Measurements from ENCODE around the gene HLA-F.
A peak's percentile ranks its signal among the peaks of the same experiment; 100 is the strongest.

The HLA-F gene

DNA sequence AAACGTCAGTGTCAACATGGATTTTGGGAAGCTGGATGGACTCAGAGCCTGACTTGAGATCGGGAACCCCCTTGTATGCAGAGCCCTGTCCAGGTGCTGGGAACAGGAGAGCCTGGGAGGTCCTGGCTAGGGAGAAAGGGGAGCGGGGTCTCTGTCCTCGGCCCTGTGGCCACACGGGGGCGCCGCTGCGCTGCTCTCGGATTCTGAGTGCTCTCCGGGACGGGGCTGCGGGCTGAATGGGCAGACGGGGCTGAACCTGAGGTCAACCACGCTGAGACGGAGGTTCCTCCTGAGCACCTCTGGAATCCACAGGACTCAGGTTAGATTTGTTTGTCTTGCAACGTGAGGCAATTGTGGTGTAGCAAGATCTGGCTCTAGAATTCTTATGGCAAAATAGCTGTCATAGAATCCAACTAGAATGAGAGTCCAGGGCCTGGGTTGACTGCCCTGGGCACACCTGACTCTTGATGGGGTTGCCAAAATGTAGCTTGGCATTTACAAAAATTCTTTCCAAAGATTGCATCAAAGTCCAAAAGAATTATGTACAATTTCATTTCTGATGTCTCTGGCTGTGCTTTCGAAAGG lies 20.6 kb upstream of the HLA-F start (continued):
- TF ChIP-seq, protein P1, sequence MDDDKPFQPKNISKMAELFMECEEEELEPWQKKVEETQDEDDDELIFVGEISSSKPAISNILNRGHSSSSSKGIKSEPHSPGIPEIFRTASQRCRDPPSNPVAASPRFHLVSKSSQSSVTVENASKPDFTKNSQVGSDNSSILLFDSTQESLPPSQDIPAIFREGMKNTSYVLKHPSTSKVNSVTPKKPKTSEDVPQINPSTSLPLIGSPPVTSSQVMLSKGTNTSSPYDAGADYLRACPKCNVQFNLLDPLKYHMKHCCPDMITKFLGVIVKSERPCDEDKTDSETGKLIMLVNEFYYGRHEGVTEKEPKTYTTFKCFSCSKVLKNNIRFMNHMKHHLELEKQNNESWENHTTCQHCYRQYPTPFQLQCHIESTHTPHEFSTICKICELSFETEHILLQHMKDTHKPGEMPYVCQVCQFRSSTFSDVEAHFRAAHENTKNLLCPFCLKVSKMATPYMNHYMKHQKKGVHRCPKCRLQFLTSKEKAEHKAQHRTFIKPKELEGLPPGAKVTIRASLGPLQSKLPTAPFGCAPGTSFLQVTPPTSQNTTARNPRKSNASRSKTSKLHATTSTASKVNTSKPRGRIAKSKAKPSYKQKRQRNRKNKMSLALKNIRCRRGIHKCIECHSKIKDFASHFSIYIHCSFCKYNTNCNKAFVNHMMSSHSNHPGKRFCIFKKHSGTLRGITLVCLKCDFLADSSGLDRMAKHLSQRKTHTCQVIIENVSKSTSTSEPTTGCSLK (tag by site-specific recombination; IDR thresholded peaks at IDR 0.05) = no peak
- no peak for TF ChIP-seq TRIM28 (IDR thresholded peaks at IDR 0.05; ENCODE audit: borderline replicate concordance, low read length)
- TF ChIP-seq ZNF16 (tag by site-specific recombination; IDR thresholded peaks at IDR 0.05; ENCODE audit: low read depth) = no peak
- no peak for TF ChIP-seq KLF7 (tag by site-specific recombination; IDR thresholded peaks at IDR 0.05; ENCODE audit: borderline replicate concordance)
- TF ChIP-seq, protein P2, sequence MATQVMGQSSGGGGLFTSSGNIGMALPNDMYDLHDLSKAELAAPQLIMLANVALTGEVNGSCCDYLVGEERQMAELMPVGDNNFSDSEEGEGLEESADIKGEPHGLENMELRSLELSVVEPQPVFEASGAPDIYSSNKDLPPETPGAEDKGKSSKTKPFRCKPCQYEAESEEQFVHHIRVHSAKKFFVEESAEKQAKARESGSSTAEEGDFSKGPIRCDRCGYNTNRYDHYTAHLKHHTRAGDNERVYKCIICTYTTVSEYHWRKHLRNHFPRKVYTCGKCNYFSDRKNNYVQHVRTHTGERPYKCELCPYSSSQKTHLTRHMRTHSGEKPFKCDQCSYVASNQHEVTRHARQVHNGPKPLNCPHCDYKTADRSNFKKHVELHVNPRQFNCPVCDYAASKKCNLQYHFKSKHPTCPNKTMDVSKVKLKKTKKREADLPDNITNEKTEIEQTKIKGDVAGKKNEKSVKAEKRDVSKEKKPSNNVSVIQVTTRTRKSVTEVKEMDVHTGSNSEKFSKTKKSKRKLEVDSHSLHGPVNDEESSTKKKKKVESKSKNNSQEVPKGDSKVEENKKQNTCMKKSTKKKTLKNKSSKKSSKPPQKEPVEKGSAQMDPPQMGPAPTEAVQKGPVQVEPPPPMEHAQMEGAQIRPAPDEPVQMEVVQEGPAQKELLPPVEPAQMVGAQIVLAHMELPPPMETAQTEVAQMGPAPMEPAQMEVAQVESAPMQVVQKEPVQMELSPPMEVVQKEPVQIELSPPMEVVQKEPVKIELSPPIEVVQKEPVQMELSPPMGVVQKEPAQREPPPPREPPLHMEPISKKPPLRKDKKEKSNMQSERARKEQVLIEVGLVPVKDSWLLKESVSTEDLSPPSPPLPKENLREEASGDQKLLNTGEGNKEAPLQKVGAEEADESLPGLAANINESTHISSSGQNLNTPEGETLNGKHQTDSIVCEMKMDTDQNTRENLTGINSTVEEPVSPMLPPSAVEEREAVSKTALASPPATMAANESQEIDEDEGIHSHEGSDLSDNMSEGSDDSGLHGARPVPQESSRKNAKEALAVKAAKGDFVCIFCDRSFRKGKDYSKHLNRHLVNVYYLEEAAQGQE (tag by site-specific recombination; IDR thresholded peaks at IDR 0.05) = peak; percentile 62
- peak; percentile 56; the same call in 1 of the 2 replicates for TF ChIP-seq ZNF660 (tag by site-specific recombination; IDR thresholded peaks at IDR 0.05)
- TF ChIP-seq GLIS1 (tag by site-specific recombination; IDR thresholded peaks at IDR 0.05) = 0 out of 2 replicates have a peak, but pooled peaks have one; percentile 22
- TF ChIP-seq, protein P3, sequence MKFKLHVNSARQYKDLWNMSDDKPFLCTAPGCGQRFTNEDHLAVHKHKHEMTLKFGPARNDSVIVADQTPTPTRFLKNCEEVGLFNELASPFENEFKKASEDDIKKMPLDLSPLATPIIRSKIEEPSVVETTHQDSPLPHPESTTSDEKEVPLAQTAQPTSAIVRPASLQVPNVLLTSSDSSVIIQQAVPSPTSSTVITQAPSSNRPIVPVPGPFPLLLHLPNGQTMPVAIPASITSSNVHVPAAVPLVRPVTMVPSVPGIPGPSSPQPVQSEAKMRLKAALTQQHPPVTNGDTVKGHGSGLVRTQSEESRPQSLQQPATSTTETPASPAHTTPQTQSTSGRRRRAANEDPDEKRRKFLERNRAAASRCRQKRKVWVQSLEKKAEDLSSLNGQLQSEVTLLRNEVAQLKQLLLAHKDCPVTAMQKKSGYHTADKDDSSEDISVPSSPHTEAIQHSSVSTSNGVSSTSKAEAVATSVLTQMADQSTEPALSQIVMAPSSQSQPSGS (tag by site-specific recombination; IDR thresholded peaks at IDR 0.05; ENCODE audit: low read depth) = no peak
- TF ChIP-seq ZNF335 (tag by site-specific recombination; conservative IDR thresholded peaks at IDR 0.05) = 0 out of 2 replicates have a peak, but pooled peaks have one; percentile 10
- no peak for TF ChIP-seq ZNF600 (tag by site-specific recombination; IDR thresholded peaks at IDR 0.05)
- TF ChIP-seq, protein P4, sequence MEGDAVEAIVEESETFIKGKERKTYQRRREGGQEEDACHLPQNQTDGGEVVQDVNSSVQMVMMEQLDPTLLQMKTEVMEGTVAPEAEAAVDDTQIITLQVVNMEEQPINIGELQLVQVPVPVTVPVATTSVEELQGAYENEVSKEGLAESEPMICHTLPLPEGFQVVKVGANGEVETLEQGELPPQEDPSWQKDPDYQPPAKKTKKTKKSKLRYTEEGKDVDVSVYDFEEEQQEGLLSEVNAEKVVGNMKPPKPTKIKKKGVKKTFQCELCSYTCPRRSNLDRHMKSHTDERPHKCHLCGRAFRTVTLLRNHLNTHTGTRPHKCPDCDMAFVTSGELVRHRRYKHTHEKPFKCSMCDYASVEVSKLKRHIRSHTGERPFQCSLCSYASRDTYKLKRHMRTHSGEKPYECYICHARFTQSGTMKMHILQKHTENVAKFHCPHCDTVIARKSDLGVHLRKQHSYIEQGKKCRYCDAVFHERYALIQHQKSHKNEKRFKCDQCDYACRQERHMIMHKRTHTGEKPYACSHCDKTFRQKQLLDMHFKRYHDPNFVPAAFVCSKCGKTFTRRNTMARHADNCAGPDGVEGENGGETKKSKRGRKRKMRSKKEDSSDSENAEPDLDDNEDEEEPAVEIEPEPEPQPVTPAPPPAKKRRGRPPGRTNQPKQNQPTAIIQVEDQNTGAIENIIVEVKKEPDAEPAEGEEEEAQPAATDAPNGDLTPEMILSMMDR (tag by site-specific recombination; IDR thresholded peaks at IDR 0.05) = peak; percentile 77
- TF ChIP-seq KLF1 (tag by site-specific recombination; IDR thresholded peaks at IDR 0.05) = no peak
- TF ChIP-seq ZNF621 (tag by site-specific recombination; IDR thresholded peaks at IDR 0.05) = no peak
- TF ChIP-seq ZNF2 (tag by site-specific recombination; IDR thresholded peaks at IDR 0.05) = peak; percentile 56; the same call in 1 of the 2 replicates

DNA sequence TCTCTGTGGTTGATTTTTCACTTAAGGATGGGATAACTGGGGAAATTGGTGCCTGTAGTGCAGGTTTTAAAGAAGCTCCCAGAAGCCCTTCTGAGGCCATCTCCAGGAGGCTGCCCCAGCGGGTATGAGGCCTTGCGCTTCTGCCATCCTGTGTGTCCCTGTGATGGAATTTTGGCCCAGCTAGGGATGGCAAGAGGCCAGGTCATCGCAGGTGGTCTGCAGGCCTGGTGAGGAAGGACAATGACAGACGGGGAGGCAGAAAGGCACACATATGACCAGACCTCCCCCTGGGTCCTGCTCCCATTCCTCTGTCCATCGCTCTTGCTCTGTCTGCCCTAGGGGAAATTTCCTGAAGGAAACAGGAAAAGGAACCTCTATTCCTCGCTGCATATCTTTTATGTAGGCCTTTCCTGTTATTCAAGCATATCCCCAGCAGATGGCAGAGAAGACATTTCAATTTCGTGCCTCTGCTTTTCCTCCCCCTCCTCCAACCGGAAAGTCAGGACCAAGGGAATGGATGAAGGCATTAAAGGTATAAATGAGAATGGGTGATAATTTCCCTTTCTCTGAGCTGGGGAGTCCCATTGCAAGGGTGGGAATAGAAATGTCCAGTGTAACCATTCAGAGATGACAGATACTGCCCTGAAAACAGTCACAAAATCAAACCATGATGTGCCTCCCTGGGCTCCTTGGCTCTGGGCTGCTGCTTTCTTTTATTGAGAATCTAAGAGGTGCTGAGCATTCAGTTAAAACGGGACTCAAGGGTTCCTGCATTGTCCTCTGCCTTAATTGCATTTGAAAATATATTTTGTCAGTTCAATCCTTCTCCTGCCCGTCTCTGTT lies 17.6 kb upstream of the HLA-F start:
- Histone ChIP-seq H3K4me1 (ENCODE audit: control insufficient read depth, insufficient read depth, low read length) (no peaks in the 10 kb centered on the region), H3K27ac (ENCODE audit: extremely low read depth, low read depth, low read length) (no peak overlapping the region), H3K9me3 (ENCODE audit: control insufficient read depth, insufficient read depth, low read depth, low read length) (no peaks in the 10 kb centered on the region), H3K36me3 (ENCODE audit: control insufficient read depth in 2 of 2, insufficient read depth in 1 of 2, low read length in 2 of 2) (no peaks in the 10 kb centered on the region), H3K4me3 (ENCODE audit: low read depth, low read length) (no peak overlapping the region)
- ChIA-PET CTCF (interaction anchor here (0.6 to 2.6 kb wide), 35 partner anchors 9 to 319 kb away, joined by 3 to 34 read pairs (median 5); partner anchors contain the start of gene MOG), POLR2A (no interaction called here)
- no peak for TF ChIP-seq BCL11A (tag by site-specific recombination; IDR thresholded peaks at IDR 0.05; ENCODE audit: low read depth)
- 0 out of 2 replicates have a peak, but pooled peaks have one; percentile 35 for TF ChIP-seq ZBTB17 (tag by site-specific recombination; IDR thresholded peaks at IDR 0.05)
- TF ChIP-seq PRDM1 (tag by site-specific recombination; IDR thresholded peaks at IDR 0.05) = peak; percentile 76
- no peak for TF ChIP-seq ZNF184 (tag by site-specific recombination; IDR thresholded peaks at IDR 0.05)
- TF ChIP-seq IKZF3 (tag by site-specific recombination; IDR thresholded peaks at IDR 0.05) = 0 out of 2 replicates have a peak, but pooled peaks have one; percentile 76
- no peak for TF ChIP-seq ZNF112 (tag by site-specific recombination; IDR thresholded peaks at IDR 0.05)
- TF ChIP-seq ZNF654 (tag by site-specific recombination; IDR thresholded peaks at IDR 0.05; ENCODE audit: low read depth) = peak; percentile 94
- TF ChIP-seq, protein P4 (tag by site-specific recombination; IDR thresholded peaks at IDR 0.05) = peak; percentile 62
